ENCODE results near the gene STRIP2.

The STRIP2 gene

DNA sequence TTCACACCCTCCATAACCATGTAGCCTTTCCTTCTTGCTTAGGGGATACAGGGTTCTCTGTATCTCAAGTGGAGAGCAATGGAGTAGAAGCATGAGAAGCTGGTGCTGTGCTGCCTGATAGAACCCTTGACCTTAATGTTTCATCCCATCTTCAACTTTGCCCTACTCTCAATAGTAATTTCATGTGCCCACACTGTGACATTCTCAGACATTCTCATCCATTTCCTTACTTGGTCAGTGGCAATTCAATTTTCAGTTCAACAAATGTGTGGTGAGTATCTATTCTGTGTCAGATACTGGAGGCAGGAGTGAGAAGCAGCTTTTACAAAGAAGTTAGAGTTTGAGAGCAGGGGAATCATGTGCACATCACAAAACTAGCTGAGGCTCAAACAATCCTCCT is 16.1 kb downstream of the STRIP2 start:
- Histone ChIP-seq H3K4me3 (ENCODE audit: low read depth, low read length) (no peak overlapping the region), H3K27ac (no peak overlapping the region), H3K27me3 (replicated peaks) (no peaks in the 10 kb centered on the region), H3K36me3 (replicated peaks) (no peaks in the 10 kb centered on the region)
- TF ChIP-seq, protein P1, sequence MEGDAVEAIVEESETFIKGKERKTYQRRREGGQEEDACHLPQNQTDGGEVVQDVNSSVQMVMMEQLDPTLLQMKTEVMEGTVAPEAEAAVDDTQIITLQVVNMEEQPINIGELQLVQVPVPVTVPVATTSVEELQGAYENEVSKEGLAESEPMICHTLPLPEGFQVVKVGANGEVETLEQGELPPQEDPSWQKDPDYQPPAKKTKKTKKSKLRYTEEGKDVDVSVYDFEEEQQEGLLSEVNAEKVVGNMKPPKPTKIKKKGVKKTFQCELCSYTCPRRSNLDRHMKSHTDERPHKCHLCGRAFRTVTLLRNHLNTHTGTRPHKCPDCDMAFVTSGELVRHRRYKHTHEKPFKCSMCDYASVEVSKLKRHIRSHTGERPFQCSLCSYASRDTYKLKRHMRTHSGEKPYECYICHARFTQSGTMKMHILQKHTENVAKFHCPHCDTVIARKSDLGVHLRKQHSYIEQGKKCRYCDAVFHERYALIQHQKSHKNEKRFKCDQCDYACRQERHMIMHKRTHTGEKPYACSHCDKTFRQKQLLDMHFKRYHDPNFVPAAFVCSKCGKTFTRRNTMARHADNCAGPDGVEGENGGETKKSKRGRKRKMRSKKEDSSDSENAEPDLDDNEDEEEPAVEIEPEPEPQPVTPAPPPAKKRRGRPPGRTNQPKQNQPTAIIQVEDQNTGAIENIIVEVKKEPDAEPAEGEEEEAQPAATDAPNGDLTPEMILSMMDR (IDR thresholded peaks at IDR 0.05; ENCODE audit: low read depth, low read length, missing control alignments): no peak
- no peak for DNase-seq
- in situ Hi-C loops (cut with HindIII; ENCODE audit: low pct_ligation_motif_present, low sequenced_read_pairs): no loop called here

DNA sequence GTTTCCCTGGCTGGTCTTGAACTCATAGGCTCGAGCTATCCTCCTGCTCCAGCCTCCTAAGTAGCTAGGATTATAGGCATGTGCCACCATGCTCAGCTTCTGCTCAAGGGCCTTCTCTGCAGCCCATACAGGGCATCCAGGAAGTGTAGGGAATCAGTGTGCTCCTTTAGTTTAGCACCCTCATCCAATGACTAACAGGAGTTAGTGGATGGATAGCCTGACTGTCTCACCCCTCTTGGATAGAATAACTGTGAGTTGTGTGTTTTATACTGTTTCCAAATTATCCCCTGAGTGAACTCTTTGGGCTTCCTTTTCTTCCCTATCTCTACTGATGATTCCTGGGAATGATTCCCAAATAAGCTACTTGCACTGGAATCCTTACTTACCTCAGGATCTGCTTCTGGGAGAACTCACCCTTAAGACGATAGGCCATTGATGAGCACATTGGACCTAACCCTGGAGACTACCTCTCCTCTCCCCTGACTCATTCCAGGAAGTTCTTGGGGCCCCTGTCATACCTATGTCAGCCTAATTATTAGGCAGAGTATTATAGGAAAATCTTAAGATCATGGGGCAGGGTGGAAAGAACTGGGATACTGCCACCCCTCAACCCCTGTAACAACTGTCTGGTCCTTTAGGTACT is 18.5 kb downstream of the STRIP2 start:
- in situ Hi-C loops (cut with HindIII; ENCODE audit: low pct_ligation_motif_present, low sequenced_read_pairs): no loop called here
- Histone ChIP-seq H3K27ac (no peak overlapping the region), H3K27me3 (replicated peaks) (no peaks in the 10 kb centered on the region), H3K4me3 (ENCODE audit: low read depth, low read length) (no peak overlapping the region), H3K36me3 (replicated peaks) (no peaks in the 10 kb centered on the region)
- no peak for DNase-seq
- TF ChIP-seq, protein P1 (IDR thresholded peaks at IDR 0.05; ENCODE audit: low read depth, low read length, missing control alignments): no peak

DNA sequence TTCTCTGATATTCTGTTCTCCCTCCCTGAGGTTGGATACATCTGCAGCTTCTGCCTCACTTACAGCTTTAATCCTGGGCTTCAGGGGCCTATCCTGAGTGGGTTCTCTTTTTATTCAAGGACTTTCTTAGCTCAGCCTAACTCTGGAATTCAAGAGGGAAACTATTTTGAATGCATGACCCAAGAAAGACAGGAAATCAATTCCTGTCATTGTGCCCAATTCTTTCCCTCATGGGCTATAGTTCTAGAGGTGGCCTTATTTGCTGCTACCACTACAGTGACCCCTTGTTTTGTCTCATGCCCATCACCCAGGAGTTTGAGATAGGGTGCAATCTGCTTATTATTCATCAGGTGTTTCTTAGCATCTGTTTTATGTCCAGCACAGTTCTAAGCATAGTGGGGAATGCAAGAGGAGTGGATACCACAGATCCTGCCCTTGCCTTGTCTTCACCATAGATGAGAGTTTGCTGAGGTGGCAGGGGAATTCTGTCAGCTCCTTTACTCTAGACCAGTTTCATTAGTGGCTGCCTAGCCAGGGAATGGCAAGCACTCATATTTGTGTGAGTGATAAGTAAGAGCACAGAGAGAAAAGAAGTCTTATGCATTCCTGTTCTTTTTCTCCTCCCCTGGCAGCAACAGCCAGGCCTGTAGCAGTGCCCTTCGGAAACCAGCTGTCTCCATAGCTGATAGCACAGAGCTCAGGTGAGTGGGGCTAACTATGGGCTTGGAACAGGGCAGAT is 19.4 kb downstream of the STRIP2 start:
- H3K27ac ChIP-seq: no peak overlapping the region
- DNase-seq: no peak
- H3K4me3 ChIP-seq (ENCODE audit: low read depth, low read length): no peak overlapping the region
- no peaks in the 10 kb centered on the region for H3K36me3 ChIP-seq (replicated peaks)
- H3K27me3 ChIP-seq (replicated peaks): no peaks in the 10 kb centered on the region
- in situ Hi-C loops (cut with HindIII; ENCODE audit: low pct_ligation_motif_present, low sequenced_read_pairs): no loop called here
- TF ChIP-seq, protein P1 (IDR thresholded peaks at IDR 0.05; ENCODE audit: low read depth, low read length, missing control alignments): no peak

DNA sequence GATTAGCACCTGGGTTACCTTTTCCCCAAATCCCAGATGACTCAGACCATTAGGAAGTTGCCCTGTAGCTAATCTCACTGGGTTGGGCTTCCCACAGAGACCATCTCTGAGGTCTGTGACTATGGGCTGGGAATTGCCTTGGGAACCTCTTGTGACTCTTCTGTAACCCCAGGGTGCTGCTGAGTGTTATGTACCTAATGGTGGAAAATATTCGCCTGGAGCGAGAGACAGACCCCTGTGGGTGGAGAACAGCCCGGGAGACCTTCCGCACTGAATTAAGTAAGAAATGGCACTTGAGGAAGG is 20.0 kb downstream of the STRIP2 start:
- TF ChIP-seq, protein P1 (IDR thresholded peaks at IDR 0.05; ENCODE audit: low read depth, low read length, missing control alignments): no peak
- no peaks in the 10 kb centered on the region for H3K36me3 ChIP-seq (replicated peaks)
- no peak for DNase-seq
- H3K27me3 ChIP-seq (replicated peaks): no peaks in the 10 kb centered on the region
- H3K27ac ChIP-seq: no peak overlapping the region
- in situ Hi-C loops (cut with HindIII; ENCODE audit: low pct_ligation_motif_present, low sequenced_read_pairs): no loop called here
- no peak overlapping the region for H3K4me3 ChIP-seq (ENCODE audit: low read depth, low read length)

DNA sequence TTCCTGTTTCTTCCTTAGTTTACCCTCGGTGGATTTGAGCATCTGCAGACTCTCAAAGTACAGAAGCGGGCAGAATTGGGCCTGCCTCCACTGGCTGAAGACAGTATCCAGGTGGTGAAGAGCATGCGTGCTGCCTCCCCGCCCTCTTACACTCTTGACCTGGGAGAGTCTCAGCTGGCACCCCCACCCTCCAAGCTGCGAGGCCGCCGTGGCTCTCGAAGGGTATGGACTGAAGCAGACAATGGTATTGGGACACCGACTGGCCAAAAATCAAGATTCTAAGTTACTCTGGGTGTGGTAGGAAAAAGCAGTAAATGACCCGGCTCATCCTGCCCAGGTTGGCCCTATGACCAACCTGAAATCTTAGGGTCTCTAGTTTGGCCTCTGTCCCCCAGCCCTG is 22.2 kb downstream of the STRIP2 start:
- in situ Hi-C loops (cut with HindIII; ENCODE audit: low pct_ligation_motif_present, low sequenced_read_pairs): no loop called here
- Histone ChIP-seq H3K27ac (no peak overlapping the region), H3K36me3 (replicated peaks) (no peaks in the 10 kb centered on the region), H3K27me3 (replicated peaks) (no peaks in the 10 kb centered on the region), H3K4me3 (ENCODE audit: low read depth, low read length) (no peak overlapping the region)
- DNase-seq: no peak
- TF ChIP-seq, protein P1 (IDR thresholded peaks at IDR 0.05; ENCODE audit: low read depth, low read length, missing control alignments): no peak

DNA sequence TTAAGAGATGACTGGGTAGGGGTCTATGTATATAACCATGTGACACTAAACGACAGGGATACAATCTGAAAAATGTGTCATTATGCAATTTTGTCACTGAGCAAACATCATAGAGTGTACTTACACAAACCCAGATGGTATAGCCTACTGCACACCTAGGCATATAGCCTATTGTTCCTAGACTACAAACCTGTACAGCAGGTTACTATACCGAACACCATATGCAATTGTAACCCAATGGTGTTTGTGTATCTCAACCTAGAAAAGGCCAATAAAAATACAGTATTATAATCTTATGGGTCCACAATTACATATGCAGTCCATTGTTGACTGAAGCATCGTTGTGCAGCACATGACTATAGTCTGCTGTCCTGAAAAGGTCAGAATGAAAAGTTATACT is 22.9 kb downstream of the STRIP2 start:
- TF ChIP-seq, protein P1 (IDR thresholded peaks at IDR 0.05; ENCODE audit: low read depth, low read length, missing control alignments): no peak

More for the DNA sequence above, 22.9 kb downstream of the STRIP2 start:
- in situ Hi-C loops (cut with HindIII; ENCODE audit: low pct_ligation_motif_present, low sequenced_read_pairs): no loop called here
- DNase-seq: no peak
- no peaks in the 10 kb centered on the region for H3K36me3 ChIP-seq (replicated peaks)
- H3K4me3 ChIP-seq (ENCODE audit: low read depth, low read length): no peak overlapping the region
- H3K27me3 ChIP-seq (replicated peaks): no peaks in the 10 kb centered on the region
- H3K27ac ChIP-seq: no peak overlapping the region

Measured in brain microvascular endothelial cell (primary cell).